ENCODE results near the gene FLOT1.
A peak's percentile ranks its signal among the peaks of the same experiment; 100 is the strongest.
"Not testable (repeated sequence)": the region's sequence is repeated elsewhere in the genome, so short reads cannot be mapped to it uniquely, and the experiment has no call there.

Gene FLOT1

GRCh38 chr6:30721198-30722024 lies 21.1 kb downstream of the FLOT1 start:
- DNase-seq: peak; percentile 95

DNA sequence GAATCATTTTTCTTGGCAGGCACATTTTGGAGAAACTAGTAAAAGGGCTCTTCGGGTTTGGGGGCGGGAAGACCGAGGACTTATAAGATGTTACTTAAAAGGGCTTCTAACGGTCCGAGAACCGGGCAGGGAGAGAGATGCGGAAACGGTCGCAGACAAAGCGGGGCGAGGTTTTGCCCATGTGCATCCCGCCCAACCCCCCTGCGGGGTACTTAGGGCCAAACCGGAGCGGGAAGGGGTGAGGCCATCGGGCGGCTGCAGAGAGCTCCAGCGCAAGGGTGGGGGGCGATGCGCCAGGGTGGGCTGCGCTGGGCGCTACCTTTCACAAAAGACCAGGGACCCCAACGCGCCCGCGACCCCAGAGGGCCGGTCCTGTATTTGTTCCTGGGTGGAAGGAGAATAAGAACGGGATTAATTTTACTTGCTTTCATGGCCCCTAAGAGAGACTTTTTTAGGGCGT lies 21.7 kb downstream of the FLOT1 start:
- peak; percentile 53 for DNase-seq

DNA sequence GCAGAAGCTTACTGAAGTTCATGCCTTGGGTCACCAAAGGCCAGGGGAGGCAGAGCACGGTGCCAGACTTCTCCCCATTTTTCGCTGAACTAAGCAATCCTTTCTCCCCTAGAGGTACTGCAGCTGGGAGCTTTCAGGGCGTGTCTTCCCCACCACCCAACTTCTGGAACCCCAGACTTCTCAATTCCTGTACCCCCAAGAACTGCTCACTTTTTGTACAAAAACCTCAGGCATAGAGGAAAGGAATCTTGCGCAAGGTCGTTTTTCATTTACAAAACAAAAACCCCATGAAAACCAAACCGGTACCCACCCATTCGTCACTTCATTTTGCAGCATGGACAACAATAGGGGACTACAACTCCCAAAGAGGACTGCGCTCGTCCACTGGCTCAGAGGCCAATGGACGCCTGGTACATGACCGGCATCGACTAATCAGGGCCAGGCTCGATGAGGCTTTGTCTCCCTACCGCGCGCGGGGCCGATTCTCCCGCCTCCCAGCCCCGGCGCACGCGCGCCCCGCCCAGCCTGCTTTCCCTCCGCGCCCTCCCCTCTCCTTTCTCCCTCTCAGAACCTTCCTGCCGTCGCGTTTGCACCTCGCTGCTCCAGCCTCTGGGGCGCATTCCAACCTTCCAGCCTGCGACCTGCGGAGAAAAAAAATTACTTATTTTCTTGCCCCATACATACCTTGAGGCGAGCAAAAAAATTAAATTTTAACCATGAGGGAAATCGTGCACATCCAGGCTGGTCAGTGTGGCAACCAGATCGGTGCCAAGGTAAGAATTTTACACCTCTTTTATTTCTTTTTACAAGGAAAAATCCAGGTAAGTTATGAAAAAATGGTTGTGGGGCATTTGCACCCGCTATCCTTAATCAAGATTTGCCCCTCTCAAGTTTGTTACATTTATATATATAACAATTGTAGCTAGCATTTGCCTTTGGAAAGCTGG lies 22.4 kb downstream of the FLOT1 start, which contains the start of gene TUBB:
Gene TUBB (plus strand): TSS at position 562 of the 947 bp plus-strand sequence. CDS start 155 bp downstream, at position 717.
- peak; percentile 96 for DNase-seq

GRCh38 chr6:30719356-30719755 lies 23.1 kb downstream of the FLOT1 start:
- no peak for DNase-seq

GRCh38 chr6:30717845-30718720 lies 24.4 kb downstream of the FLOT1 start:
- DNase-seq: not testable (repeated sequence)

DNA sequence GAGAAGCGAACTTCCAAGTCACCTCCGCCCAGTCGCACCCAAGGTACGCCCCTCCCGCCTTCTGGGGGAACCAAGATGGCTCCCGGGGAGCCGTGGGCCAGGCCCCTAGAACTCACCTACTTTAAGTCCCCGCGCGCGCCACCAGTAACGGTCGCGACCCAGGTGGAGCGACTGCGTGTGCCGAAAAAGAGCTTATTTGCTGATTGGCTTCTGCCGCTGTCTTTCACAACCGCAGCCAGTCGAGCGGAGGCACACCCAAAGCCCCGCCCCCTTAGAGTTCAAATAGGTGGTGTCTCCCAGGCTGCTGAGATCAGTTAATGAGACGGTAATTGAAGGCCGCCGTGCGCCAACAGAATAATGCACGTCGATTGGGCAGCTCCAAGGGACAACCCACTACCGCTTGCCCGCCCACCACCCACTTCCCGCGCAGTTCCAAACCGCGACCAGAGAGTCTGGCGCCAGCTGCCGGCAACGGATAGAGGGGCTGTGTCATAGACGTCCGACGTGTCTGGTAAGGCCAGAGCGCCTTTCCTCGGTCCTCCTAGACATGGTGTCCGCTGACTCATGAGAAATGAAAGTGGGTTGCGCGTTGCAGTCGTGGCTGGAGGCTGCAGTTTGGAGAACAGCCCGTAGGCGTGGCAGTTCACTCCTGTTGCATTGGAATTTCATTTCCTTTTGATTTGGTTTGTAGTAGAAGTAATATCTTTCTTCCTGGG lies 25.2 kb downstream of the FLOT1 start, which contains the start of gene MDC1:
Gene MDC1 (minus strand): TSS at position 153 of the 716 bp plus-strand sequence. CDS start 2,106 bp downstream, outside the sequence.
- peak; percentile 100 for DNase-seq

GRCh38 chr6:30716879-30717128 lies 25.7 kb downstream of the FLOT1 start:
- DNase-seq: no peak

- no peak for DNase-seq
Observed at GRCh38 chr6:30714263-30714662, 28.2 kb downstream of the FLOT1 start.

DNA sequence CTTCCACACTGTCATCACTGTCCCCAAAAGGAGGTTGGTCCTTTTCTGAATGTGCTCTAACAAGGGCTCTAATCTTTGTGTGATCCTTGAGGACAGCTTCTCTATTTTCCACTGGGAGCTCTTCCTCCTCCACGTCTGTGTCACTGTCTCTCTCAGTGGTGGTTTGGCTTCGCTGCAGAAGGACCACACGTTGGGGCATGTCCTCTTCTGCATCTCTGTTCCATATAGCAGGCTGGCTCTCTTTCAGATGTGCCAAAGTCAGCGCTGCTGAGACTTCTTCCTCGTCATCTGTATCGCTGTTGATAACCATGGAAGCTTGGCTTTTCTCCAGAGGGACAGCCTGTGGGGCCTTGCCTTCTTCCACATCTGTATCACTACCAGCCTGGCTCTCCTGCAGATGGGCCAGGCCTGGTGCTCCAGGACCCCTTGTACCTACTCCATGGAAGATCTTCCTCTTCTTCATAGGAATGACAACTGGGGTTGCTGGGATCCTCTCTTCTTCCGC lies 30.0 kb downstream of the FLOT1 start:
- no peak for DNase-seq

- no peak for DNase-seq
Observed at GRCh38 chr6:30711758-30712380, 30.6 kb downstream of the FLOT1 start.

GRCh38 chr6:30709101-30709868 lies 33.2 kb downstream of the FLOT1 start:
- DNase-seq: no peak

- no peak for DNase-seq
Observed at GRCh38 chr6:30707281-30707850, 35.1 kb downstream of the FLOT1 start.

DNA sequence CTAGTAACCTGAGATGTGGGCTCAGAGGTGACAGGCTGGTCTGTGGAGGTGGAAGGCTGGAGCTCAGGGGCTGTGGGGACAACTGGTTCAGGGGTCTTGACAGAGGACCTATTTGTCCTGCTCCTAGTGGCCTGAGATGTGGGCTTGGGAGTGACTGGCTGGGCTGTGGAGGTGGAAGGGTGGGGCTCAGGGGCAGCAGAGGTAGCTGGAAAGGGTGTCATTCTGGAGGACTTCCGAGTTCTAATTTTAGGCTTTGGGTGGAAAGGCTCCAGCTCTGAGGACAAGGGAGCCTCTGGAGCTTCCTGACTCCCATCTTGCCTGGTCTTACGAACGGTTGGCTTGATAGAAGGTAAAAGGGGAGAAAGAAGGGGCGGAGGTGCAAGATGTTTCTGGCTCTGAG lies 36.9 kb downstream of the FLOT1 start:
- DNase-seq: no peak

- no peak for DNase-seq
Observed at GRCh38 chr6:30703821-30704220, 38.7 kb downstream of the FLOT1 start.

DNA sequence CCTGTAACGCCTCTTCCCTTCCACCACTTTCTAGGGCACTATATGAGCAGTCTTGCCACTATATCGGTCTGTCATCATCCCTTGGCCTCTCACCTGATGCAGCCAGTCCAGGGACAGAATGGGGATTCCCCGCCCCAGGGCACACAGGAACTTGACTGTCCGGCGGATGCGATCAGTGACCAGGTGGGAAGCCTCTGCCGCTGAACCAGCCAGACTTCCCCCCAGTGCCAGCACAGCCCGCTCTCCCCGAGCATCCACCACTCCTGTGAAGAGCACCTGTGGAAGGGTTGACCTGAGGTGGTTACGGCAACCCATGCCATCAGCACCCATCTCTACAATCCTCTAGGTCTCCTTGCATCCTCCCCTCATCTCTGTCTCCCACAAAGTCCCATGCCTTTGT lies 39.5 kb downstream of the FLOT1 start:
- DNase-seq: no peak

- DNase-seq: no peak
Observed at GRCh38 chr6:30700340-30700739, 42.1 kb downstream of the FLOT1 start.

- DNase-seq: no peak
Observed at GRCh38 chr6:30696432-30696831, 46.1 kb downstream of the FLOT1 start.

DNA sequence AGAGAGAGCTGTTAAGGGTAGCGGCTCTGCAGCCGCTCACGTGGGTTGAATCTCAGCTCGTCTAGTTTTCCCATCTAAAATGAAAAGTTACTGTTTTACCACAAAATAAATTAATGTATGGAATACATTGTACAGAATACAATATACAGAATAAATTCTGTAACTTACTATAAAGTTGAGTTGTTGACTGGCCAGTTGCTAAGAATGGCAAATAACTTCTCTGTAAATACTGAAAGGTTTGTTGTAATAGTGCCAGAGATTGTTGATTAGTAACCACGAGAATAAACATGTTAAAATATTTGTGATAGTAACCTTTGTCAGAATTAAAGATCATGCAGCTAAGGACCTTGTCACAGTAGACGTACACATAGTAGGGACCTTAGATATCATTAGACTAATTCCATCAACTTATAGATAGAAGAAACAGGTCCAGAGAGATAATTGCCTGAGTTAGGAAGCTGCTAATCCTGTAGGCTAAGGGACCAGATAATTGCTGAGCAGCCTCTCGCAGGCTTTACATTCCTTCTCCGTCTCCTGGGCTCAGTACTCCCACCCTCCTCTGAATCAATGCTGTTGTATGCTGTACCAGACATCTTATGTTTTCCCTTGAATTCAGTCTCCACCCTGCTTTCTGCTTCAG lies 51.2 kb downstream of the FLOT1 start:
- no peak for DNase-seq

GRCh38 chr6:30690403-30691207 lies 51.9 kb downstream of the FLOT1 start, which contains the start of gene NRM:
NRM (minus strand) TSS chr6:30690984; CDS start chr6:30690974, 10 bp downstream.
- peak; percentile 69 for DNase-seq
